ENCODE data around the gene MN1.

MN1 gene

DNA sequence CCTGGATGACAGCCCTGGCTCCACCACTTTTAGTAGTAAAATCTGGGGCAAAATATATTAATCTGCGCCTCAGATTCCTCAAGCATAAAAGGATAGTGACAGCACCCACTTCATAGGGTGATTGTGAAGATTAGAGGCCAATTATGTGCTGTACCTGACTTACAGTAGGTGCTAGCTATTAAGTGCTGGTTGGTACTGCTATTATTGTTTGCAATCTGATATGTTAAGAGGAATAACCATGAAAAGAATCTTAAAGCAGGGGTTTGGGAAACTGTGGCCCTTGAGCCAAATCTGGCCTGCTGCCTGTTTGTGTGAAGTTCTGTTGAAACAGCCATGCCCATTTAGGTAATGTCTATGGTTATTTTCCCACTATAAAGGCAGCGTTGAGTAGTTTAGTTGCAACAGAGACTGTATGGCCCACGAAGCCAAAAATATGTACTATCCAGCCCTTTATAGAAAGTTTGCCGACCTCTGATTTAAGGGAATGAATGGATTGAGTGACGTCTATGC is 44.7 kb upstream of the MN1 start:
- no peak for TF ChIP-seq GLIS3 (CRISPR knock-in tag; IDR thresholded peaks at IDR 0.05)
- TF ChIP-seq ZNF565 (CRISPR knock-in tag; conservative IDR thresholded peaks at IDR 0.05; ENCODE audit: low read depth): no peak
- TF ChIP-seq PPARA (CRISPR knock-in tag; IDR thresholded peaks at IDR 0.05; ENCODE audit: borderline replicate concordance): no peak
- no peak for TF ChIP-seq ARNTL (CRISPR knock-in tag; IDR thresholded peaks at IDR 0.05; ENCODE audit: borderline replicate concordance, low read depth)
- TF ChIP-seq ISL1 (CRISPR knock-in tag; IDR thresholded peaks at IDR 0.05): no peak
- ATAC-seq: no peak

DNA sequence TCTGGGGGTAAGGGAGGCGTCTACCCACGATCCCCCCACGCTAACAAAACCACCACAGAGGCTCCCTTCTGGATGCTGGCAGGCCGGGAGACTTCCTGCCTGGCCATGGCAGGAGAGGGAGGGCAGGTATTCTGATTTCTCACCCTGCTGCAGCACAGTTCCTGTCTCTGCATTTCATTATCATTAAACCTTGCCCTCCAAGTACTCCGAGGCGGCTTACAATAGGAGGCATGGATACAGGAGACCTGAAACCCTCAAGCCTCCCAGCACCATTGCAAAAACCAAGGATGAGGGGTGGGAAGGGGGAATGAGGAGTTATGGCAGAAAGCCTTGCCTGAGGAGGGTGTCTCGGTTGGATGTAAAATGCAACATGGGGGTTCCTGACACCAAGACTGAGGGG is 44.1 kb upstream of the MN1 start:
- no peak for TF ChIP-seq OSR1 (CRISPR knock-in tag; IDR thresholded peaks at IDR 0.05)
- no peak for TF ChIP-seq GLIS3 (CRISPR knock-in tag; IDR thresholded peaks at IDR 0.05)
- no peak for TF ChIP-seq TCF4 (CRISPR knock-in tag; IDR thresholded peaks at IDR 0.05; ENCODE audit: borderline replicate concordance)
- no peak for TF ChIP-seq ARNTL (CRISPR knock-in tag; IDR thresholded peaks at IDR 0.05; ENCODE audit: borderline replicate concordance, low read depth)
- no peak for TF ChIP-seq ESRRG (CRISPR knock-in tag; IDR thresholded peaks at IDR 0.05)
- TF ChIP-seq, protein P1, sequence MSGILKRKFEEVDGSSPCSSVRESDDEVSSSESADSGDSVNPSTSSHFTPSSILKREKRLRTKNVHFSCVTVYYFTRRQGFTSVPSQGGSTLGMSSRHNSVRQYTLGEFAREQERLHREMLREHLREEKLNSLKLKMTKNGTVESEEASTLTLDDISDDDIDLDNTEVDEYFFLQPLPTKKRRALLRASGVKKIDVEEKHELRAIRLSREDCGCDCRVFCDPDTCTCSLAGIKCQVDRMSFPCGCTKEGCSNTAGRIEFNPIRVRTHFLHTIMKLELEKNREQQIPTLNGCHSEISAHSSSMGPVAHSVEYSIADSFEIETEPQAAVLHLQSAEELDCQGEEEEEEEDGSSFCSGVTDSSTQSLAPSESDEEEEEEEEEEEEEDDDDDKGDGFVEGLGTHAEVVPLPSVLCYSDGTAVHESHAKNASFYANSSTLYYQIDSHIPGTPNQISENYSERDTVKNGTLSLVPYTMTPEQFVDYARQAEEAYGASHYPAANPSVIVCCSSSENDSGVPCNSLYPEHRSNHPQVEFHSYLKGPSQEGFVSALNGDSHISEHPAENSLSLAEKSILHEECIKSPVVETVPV (CRISPR knock-in tag; IDR thresholded peaks at IDR 0.05): no peak
- TF ChIP-seq TOX (CRISPR knock-in tag; IDR thresholded peaks at IDR 0.05; ENCODE audit: borderline replicate concordance): no peak
- TF ChIP-seq, protein P2, sequence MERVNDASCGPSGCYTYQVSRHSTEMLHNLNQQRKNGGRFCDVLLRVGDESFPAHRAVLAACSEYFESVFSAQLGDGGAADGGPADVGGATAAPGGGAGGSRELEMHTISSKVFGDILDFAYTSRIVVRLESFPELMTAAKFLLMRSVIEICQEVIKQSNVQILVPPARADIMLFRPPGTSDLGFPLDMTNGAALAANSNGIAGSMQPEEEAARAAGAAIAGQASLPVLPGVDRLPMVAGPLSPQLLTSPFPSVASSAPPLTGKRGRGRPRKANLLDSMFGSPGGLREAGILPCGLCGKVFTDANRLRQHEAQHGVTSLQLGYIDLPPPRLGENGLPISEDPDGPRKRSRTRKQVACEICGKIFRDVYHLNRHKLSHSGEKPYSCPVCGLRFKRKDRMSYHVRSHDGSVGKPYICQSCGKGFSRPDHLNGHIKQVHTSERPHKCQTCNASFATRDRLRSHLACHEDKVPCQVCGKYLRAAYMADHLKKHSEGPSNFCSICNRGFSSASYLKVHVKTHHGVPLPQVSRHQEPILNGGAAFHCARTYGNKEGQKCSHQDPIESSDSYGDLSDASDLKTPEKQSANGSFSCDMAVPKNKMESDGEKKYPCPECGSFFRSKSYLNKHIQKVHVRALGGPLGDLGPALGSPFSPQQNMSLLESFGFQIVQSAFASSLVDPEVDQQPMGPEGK (CRISPR knock-in tag; IDR thresholded peaks at IDR 0.05; ENCODE audit: borderline replicate concordance): no peak
- TF ChIP-seq RARB (CRISPR knock-in tag; IDR thresholded peaks at IDR 0.05): no peak
- TF ChIP-seq ZNF565 (CRISPR knock-in tag; conservative IDR thresholded peaks at IDR 0.05; ENCODE audit: low read depth): no peak
- no peak for TF ChIP-seq ZFP3 (CRISPR knock-in tag; IDR thresholded peaks at IDR 0.05)
- TF ChIP-seq, protein P3, sequence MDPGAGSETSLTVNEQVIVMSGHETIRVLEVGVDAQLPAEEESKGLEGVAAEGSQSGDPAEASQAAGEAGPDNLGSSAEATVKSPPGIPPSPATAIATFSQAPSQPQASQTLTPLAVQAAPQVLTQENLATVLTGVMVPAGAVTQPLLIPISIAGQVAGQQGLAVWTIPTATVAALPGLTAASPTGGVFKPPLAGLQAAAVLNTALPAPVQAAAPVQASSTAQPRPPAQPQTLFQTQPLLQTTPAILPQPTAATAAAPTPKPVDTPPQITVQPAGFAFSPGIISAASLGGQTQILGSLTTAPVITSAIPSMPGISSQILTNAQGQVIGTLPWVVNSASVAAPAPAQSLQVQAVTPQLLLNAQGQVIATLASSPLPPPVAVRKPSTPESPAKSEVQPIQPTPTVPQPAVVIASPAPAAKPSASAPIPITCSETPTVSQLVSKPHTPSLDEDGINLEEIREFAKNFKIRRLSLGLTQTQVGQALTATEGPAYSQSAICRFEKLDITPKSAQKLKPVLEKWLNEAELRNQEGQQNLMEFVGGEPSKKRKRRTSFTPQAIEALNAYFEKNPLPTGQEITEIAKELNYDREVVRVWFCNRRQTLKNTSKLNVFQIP (CRISPR knock-in tag; IDR thresholded peaks at IDR 0.05; ENCODE audit: borderline replicate concordance, low read depth): no peak
- no peak for TF ChIP-seq ZFP30 (CRISPR knock-in tag; IDR thresholded peaks at IDR 0.05)
- no peak for TF ChIP-seq ZC3H10 (CRISPR knock-in tag; IDR thresholded peaks at IDR 0.05)
- no peak for TF ChIP-seq BACH2 (CRISPR knock-in tag; IDR thresholded peaks at IDR 0.05; ENCODE audit: borderline replicate concordance)
- TF ChIP-seq ISL1 (CRISPR knock-in tag; IDR thresholded peaks at IDR 0.05): no peak
- TF ChIP-seq ZNF70 (CRISPR knock-in tag; IDR thresholded peaks at IDR 0.05): no peak
- no peak for TF ChIP-seq ZNF8 (CRISPR knock-in tag; IDR thresholded peaks at IDR 0.05)
- no peak for ATAC-seq

DNA sequence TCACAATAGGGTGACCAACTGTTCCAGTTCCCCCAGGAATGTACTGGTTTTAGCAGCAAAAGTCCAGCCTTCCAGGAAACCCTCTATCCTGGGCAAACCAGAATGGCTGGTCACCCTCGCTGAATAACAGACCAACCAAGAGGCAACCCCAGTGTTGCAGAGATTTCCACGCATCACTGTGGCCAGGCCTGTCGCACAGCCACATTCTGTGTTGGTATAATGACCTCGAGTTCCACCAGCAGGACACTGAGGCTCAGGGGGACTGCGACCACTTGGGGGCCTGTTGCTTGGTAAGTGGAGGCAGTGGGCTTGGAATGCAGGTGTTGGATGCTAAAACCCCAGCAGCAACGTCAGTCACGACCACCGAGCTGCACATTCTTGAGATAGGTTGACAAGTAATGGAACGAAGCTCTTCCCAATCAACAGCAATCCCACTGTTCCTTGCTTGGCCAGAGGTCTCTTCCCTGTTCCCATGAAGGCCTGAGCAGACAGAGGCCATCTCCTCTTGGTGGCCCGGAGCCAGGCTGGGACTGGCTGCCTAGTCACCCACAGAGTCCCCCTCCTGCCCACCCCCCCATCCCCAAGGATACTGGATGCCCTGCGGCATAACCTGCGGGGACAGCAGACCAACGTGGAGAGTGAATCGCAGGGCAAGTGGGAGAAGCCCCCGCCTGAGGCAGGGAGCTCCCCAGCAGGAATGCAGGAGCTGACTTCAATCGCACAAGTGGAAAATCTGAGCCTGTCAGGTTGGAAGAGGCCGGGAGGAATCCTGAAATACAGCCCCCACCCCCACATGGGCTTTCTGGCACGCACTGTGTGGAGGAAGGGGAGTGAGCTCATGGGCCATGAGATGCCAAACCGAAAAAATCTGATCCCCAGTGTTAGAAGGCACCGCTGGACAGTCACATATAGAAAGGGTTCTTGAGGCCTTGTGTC is 43.4 kb upstream of the MN1 start:
- TF ChIP-seq OSR1 (CRISPR knock-in tag; IDR thresholded peaks at IDR 0.05) (no peak), RARB (CRISPR knock-in tag; IDR thresholded peaks at IDR 0.05) (no peak), ZFP30 (CRISPR knock-in tag; IDR thresholded peaks at IDR 0.05) (no peak), TCF4 (CRISPR knock-in tag; IDR thresholded peaks at IDR 0.05; ENCODE audit: borderline replicate concordance) (no peak), CSDC2 (CRISPR knock-in tag; IDR thresholded peaks at IDR 0.05) (no peak), ISL1 (CRISPR knock-in tag; IDR thresholded peaks at IDR 0.05) (no peak), ZC3H10 (CRISPR knock-in tag; IDR thresholded peaks at IDR 0.05) (no peak), ZNF8 (CRISPR knock-in tag; IDR thresholded peaks at IDR 0.05) (no peak), TOX (CRISPR knock-in tag; IDR thresholded peaks at IDR 0.05; ENCODE audit: borderline replicate concordance) (no peak), ESRRG (CRISPR knock-in tag; IDR thresholded peaks at IDR 0.05) (no peak), BACH2 (CRISPR knock-in tag; IDR thresholded peaks at IDR 0.05; ENCODE audit: borderline replicate concordance) (no peak), ZNF70 (CRISPR knock-in tag; IDR thresholded peaks at IDR 0.05) (no peak)
- TF ChIP-seq, protein P2 (CRISPR knock-in tag; IDR thresholded peaks at IDR 0.05; ENCODE audit: borderline replicate concordance): no peak
- TF ChIP-seq, protein P4, sequence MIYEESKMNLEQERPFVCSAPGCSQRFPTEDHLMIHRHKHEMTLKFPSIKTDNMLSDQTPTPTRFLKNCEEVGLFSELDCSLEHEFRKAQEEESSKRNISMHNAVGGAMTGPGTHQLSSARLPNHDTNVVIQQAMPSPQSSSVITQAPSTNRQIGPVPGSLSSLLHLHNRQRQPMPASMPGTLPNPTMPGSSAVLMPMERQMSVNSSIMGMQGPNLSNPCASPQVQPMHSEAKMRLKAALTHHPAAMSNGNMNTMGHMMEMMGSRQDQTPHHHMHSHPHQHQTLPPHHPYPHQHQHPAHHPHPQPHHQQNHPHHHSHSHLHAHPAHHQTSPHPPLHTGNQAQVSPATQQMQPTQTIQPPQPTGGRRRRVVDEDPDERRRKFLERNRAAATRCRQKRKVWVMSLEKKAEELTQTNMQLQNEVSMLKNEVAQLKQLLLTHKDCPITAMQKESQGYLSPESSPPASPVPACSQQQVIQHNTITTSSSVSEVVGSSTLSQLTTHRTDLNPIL (CRISPR knock-in tag; IDR thresholded peaks at IDR 0.05; ENCODE audit: low read depth): no peak
- TF ChIP-seq, protein P5, sequence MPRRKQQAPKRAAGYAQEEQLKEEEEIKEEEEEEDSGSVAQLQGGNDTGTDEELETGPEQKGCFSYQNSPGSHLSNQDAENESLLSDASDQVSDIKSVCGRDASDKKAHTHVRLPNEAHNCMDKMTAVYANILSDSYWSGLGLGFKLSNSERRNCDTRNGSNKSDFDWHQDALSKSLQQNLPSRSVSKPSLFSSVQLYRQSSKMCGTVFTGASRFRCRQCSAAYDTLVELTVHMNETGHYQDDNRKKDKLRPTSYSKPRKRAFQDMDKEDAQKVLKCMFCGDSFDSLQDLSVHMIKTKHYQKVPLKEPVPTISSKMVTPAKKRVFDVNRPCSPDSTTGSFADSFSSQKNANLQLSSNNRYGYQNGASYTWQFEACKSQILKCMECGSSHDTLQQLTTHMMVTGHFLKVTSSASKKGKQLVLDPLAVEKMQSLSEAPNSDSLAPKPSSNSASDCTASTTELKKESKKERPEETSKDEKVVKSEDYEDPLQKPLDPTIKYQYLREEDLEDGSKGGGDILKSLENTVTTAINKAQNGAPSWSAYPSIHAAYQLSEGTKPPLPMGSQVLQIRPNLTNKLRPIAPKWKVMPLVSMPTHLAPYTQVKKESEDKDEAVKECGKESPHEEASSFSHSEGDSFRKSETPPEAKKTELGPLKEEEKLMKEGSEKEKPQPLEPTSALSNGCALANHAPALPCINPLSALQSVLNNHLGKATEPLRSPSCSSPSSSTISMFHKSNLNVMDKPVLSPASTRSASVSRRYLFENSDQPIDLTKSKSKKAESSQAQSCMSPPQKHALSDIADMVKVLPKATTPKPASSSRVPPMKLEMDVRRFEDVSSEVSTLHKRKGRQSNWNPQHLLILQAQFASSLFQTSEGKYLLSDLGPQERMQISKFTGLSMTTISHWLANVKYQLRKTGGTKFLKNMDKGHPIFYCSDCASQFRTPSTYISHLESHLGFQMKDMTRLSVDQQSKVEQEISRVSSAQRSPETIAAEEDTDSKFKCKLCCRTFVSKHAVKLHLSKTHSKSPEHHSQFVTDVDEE (CRISPR knock-in tag; IDR thresholded peaks at IDR 0.05): no peak
- TF ChIP-seq, protein P3 (CRISPR knock-in tag; IDR thresholded peaks at IDR 0.05; ENCODE audit: borderline replicate concordance, low read depth): no peak

More for the DNA sequence above, 43.4 kb upstream of the MN1 start:
- no peak for ATAC-seq

Data from SK-N-SH treated with all-trans-retinoic acid at 6 μM for 48 hours (cell line).